Bronchial epithelial cell (primary cell): Measurements from ENCODE around the gene VPS41. TPM values are rescaled to one million over a fixed set of nuclear protein-coding genes. Genes with fewer than 3 reads are reported as not detected.

Experiments used
- DNase-seq: peaks from one replicate; pipeline ENCODE4 v3.0.0-alpha.2; 2010; ENCODE audit warnings: low read depth
- FAIRE-seq: peaks from 2 replicates; lab custom pipeline; 2011; peaks lifted over from hg19 to GRCh38; lab: Jason Lieb, UNC
- H3K27me3 ChIP-seq: 2 replicates; pipeline ENCODE4 v1.5.1; 2011; ENCODE audit warnings: low read length; ENCODE audit not compliant: control insufficient read depth, insufficient read depth
- H3K36me3 ChIP-seq: 2 replicates; pipeline ENCODE4 v1.5.1; 2011; ENCODE audit warnings: low read length; ENCODE audit not compliant: control insufficient read depth, insufficient read depth
- H3K4me3 ChIP-seq: 2 replicates; pipeline ENCODE4 v1.5.1; 2011; ENCODE audit warnings: mild to moderate bottlenecking, low read depth, low read length, control low read depth
- CTCF ChIP-seq: IDR thresholded peaks from 2 replicates; pipeline ENCODE4 v1.5.1; 2011; ENCODE audit warnings: mild to moderate bottlenecking, moderate library complexity, low read length, control low read depth, inconsistent platforms; ENCODE audit not compliant: insufficient read depth, severe bottlenecking
- total RNA-seq: library from RNA; depleted of rRNA; stranded (reverse); fragments of >200 nt; gene quantifications from 2 replicates; pipeline ENCODE4 v1.2.1, GENCODE V29; 2014

The VPS41 gene
- total RNA-seq, 1 donor from 2014 or later: 32.9 TPM

- Histone ChIP-seq H3K36me3 (no peaks in the 10 kb centered on the region), H3K4me3 (no peak overlapping the region), H3K27me3 (no peaks in the 10 kb centered on the region)
- FAIRE-seq: no peak
- DNase-seq: no peak
- no peak for TF ChIP-seq CTCF
These were observed 208.9 kb downstream of the VPS41 start for GRCh38 chr7:38700116-38700515.

GRCh38 chr7:38699471-38699870, 209.5 kb downstream of the VPS41 start:
- Histone ChIP-seq H3K27me3 (no peaks in the 10 kb centered on the region), H3K4me3 (no peak overlapping the region), H3K36me3 (no peaks in the 10 kb centered on the region)
- DNase-seq (peak; percentile 65), FAIRE-seq (no peak)
- no peak for TF ChIP-seq CTCF

- H3K27me3 ChIP-seq: no peaks in the 10 kb centered on the region
- DNase-seq: no peak
- TF ChIP-seq CTCF: no peak
- FAIRE-seq: no peak
- no peak overlapping the region for H3K4me3 ChIP-seq
- H3K36me3 ChIP-seq: no peaks in the 10 kb centered on the region
These were observed 214.7 kb downstream of the VPS41 start for GRCh38 chr7:38694326-38694725.

GRCh38 chr7:38686888-38687287, 222.1 kb downstream of the VPS41 start:
- DNase-seq: peak; percentile 76
- no peak for FAIRE-seq
- Histone ChIP-seq H3K4me3 (no peak overlapping the region), H3K27me3 (no peaks in the 10 kb centered on the region), H3K36me3 (no peaks in the 10 kb centered on the region)
- TF ChIP-seq CTCF: no peak

GRCh38 chr7:38685851-38686250, 223.1 kb downstream of the VPS41 start:
- H3K4me3 ChIP-seq: no peak overlapping the region
- no peak for FAIRE-seq
- no peak for TF ChIP-seq CTCF
- no peaks in the 10 kb centered on the region for H3K27me3 ChIP-seq
- no peak for DNase-seq
- H3K36me3 ChIP-seq: no peaks in the 10 kb centered on the region

- no peak for FAIRE-seq
- no peak for DNase-seq
- Histone ChIP-seq H3K36me3 (no peaks in the 10 kb centered on the region), H3K4me3 (no peak overlapping the region), H3K27me3 (no peaks in the 10 kb centered on the region)
- TF ChIP-seq CTCF: no peak
These were observed 226.4 kb downstream of the VPS41 start for GRCh38 chr7:38682606-38683005.
